Measurements from ENCODE around the gene GABBR2.

DNA sequence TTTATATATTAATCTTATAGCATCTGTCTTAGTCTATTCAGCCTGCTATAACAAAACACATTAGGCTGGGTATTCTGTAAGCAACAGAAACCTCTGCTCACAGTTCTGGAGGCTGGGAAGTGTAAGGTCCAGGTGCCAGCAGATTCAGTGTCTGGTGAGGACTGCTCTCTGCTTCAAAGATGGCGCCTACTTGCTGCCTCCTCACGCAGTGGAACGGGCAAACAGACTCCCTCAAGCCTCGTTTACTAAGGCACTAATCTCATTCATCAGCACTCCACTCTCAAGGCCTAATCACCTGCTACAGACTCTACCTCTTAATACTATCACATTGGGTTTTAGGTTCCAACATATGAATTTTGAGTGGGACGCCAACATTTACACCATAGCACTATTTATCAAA lies 448.1 kb downstream of the GABBR2 start:
- TF ChIP-seq, protein P1, sequence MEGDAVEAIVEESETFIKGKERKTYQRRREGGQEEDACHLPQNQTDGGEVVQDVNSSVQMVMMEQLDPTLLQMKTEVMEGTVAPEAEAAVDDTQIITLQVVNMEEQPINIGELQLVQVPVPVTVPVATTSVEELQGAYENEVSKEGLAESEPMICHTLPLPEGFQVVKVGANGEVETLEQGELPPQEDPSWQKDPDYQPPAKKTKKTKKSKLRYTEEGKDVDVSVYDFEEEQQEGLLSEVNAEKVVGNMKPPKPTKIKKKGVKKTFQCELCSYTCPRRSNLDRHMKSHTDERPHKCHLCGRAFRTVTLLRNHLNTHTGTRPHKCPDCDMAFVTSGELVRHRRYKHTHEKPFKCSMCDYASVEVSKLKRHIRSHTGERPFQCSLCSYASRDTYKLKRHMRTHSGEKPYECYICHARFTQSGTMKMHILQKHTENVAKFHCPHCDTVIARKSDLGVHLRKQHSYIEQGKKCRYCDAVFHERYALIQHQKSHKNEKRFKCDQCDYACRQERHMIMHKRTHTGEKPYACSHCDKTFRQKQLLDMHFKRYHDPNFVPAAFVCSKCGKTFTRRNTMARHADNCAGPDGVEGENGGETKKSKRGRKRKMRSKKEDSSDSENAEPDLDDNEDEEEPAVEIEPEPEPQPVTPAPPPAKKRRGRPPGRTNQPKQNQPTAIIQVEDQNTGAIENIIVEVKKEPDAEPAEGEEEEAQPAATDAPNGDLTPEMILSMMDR (IDR thresholded peaks at IDR 0.05; ENCODE audit: low read length): no peak
- no peak for TF ChIP-seq EZH2 (optimal IDR thresholded peaks at IDR 0.05; ENCODE audit: low read depth, low read length)
- TF ChIP-seq EZH2phosphoT487 (IDR thresholded peaks at IDR 0.05; ENCODE audit: low read length): no peak

Data from MM.1S (cell line).